ENCODE results near the gene HYI.
A peak's percentile ranks its signal among the peaks of the same experiment; 100 is the strongest.
"Not testable (repeated sequence)": the region's sequence is repeated elsewhere in the genome, so short reads cannot be mapped to it uniquely, and the experiment has no call there.

Gene HYI, protein sequence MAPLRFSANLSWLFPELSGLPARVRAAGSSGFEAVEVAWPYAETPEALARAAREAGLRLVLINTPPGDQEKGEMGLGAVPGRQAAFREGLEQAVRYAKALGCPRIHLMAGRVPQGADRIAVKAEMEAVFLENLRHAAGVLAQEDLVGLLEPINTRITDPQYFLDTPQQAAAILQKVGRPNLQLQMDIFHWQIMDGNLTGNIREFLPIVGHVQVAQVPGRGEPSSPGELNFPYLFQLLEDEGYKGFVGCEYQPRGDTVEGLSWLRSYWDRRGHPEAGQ

GRCh38 chr1:43453442-43454269, at the start of gene HYI:
TSS of gene HYI (minus strand) at chr1:43453931. CDS start at chr1:43453793, 138 bp downstream.
- DNase-seq (ENCODE audit: low spot score) = peak; percentile 88

- not testable (repeated sequence) for DNase-seq (ENCODE audit: low spot score)
These were observed 48.1 kb upstream of the HYI start for GRCh38 chr1:43501806-43502205.

- DNase-seq (ENCODE audit: low spot score) = no peak
These were observed 46.2 kb upstream of the HYI start for GRCh38 chr1:43499898-43500297.

GRCh38 chr1:43495204-43495603, 41.5 kb upstream of the HYI start:
- no peak for DNase-seq (ENCODE audit: low spot score)

DNA sequence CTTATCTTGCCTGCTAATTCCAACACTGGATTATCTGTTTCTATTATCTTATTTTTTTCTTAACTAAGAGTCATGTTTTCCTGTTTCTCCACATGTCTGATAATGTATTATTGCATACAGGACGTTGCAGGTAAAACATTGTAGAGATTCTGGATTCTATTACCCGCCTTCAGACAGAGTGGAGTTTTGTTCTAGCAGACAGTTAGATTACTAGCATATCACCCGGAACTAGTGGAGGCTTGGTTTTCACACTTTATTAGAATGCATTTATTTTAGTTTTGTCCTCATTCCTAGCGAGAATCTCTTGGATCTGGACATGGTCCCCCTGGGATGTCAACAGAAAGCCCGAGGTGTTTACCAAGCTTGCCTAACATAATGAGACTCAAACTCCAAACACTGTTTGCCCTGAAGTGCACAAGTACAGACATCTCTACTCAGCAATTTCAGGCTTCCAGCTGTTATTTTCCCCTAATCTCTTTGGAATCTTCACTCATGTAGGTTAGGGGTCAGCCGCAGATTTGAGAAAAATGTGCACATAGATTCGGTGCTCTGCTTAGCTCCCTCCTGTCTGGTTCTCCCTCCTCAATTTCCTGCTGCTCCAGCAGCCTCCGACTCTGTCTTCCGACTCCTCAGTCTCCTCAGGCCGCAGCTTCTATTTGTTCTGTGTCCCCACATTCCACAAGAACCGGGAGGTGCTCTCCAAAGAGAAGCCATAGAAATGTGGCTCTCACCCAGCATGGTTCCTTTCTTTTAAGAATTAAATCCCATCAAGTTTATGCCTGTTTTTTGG, 40.1 kb upstream of the HYI start:
- no peak for DNase-seq (ENCODE audit: low spot score)

DNA sequence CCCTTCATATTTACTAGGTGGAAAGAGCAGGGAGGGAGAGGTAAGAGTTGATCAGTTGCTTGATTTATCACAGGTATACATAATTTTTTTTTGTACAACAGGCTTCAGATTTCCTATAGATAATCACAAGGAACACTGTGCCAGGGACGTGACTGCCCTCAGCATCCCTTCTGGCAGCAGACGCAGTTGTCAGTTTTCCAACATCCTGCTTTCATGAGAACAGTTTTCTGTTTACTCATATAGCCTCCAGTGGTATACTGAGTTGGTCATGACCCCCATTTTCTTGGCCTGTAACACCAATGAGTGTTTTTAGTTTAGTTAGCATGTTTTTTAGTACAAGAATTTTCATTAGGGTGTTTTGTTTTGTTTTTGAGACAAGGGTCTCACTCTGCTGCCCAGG, 39.1 kb upstream of the HYI start:
- DNase-seq (ENCODE audit: low spot score) = no peak

GRCh38 chr1:43491061-43491460, 37.3 kb upstream of the HYI start:
- no peak for DNase-seq (ENCODE audit: low spot score)

- no peak for DNase-seq (ENCODE audit: low spot score)
These were observed 34.4 kb upstream of the HYI start for GRCh38 chr1:43488165-43488564.

GRCh38 chr1:43484367-43484766, 30.6 kb upstream of the HYI start:
- DNase-seq (ENCODE audit: low spot score) = no peak

DNA sequence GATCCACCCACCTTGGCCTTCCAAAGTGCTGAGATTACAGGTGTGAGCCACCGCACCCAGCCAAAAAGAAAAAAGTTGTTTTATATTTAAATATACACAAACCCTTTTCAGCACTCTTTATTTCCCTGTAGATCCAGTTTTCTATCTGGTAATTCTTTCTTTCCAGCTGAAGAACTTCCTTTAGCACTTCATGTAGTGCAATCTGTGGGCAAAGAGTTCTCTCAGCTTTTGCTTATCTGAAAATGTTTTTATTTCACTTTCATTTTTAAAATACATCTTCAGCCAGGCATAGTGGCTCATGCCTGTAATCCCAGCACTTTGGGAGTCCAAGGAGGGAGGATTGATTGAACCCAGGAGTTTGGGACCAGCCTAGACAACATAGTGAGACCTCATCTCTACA, 28.5 kb upstream of the HYI start:
- DNase-seq (ENCODE audit: low spot score) = no peak

GRCh38 chr1:43481491-43481890, 27.8 kb upstream of the HYI start:
- no peak for DNase-seq (ENCODE audit: low spot score)

- DNase-seq (ENCODE audit: low spot score) = no peak
These were observed 25.7 kb upstream of the HYI start for GRCh38 chr1:43479414-43479813.

DNA sequence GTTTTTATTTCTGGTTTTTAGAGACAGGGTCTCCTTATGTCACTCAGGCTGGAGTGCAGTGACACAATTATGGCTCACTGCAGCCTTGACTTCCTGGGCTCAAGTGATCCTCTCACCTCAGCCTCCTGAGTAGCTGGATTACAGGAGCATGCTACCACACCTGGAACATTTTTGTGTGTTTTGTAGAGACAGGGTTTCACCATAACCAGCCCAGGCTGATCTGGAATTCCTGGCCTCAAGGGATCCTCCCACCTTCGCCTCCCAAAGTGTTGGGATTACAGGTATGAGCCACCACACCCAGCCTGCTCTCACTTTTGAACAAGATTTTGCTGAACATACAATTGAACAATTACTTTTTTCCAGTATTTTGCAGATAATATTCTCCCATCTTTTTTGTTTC, 24.0 kb upstream of the HYI start:
- DNase-seq (ENCODE audit: low spot score) = no peak

GRCh38 chr1:43475611-43476401, 22.1 kb upstream of the HYI start:
- DNase-seq (ENCODE audit: low spot score) = peak; percentile 71

DNA sequence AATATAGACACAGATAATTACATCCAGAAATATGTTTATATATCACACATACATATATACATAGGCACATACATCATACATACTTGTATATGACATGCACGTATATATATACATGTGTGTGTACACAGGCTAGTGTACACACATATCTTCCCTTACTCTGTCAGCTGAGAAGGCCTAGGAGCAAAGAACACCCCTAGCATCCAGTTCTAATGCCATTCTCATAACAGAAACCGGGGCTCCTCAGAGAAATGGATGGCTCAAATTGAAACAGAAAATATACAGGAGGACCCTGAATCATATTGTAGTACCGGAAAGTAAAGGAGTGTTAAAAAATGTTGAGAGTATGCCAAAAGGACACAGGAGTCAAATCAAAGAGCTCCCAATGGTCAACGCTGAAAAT, 19.7 kb upstream of the HYI start:
- no peak for DNase-seq (ENCODE audit: low spot score)

DNA sequence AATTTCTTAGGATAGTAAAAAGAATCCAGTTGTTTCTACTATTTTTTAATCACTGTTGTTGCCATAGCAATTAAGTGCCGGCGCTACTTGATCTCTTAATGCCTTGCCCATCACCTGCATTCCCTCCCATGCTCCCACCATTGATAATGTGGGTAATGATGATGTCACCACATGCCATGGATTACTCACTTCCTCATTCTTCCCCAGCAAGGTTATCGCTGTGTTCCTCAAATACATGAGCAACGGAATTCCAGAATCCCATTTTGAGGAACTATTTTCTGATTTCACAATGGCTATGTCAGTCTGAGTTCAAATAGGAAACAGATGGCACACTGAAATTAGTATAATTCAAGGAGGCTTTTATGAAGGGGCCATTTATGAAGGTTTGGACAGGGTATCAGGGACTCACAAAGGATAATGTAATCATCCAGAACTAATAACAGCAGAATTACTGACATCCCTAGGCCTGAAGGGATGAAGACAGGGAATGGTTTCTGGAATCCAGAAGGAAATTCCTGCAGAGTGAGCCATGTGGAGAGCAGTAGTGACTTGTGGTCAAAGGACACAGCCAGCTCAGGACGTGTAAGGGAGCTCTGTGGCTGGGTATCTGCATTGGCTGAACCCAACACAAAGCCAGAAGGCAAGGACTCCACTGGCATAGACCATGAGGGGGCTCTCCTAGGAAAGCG, 18.9 kb upstream of the HYI start:
- peak; percentile 78 for DNase-seq (ENCODE audit: low spot score)

DNA sequence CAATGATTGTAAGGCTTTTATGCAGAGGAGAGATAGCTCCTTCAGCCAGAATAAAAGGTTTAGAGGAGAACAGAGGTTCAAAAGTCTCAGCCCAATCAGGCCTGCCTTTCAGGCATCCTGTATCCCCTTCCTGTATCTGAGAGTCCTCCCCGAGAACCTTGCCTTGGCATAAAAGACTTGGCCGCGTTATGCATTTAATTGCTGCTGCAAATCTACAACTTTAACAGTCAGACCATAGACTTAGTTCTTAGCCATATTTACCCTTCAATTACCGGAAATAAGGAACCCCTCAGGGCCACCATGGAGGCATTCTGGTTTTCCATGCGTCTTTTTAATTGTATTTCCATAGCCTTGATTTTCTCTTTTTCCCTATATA, 18.3 kb upstream of the HYI start:
- no peak for DNase-seq (ENCODE audit: low spot score)

DNA sequence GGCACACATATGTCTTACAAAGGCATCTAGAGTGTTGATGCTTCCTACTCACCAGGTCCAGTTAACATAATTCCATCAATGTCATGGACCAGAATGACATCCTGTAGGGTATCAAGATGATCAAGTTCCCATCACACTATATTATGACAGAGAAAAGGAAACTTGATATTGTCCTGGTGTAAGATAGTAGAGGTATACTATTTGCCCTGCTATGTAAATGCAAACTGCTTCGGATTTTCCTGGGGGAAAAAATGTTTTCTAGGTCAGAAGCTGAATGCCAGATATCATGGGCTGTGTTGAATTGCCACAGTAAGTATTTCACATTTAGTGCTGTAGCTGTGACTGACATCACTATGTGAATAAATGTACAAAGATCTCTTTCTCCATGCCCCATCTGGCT, 16.2 kb upstream of the HYI start:
- DNase-seq (ENCODE audit: low spot score) = no peak

- no peak for DNase-seq (ENCODE audit: low spot score)
These were observed 14.7 kb upstream of the HYI start for GRCh38 chr1:43468414-43468813.

GRCh38 chr1:43466403-43466802, 12.7 kb upstream of the HYI start:
- DNase-seq (ENCODE audit: low spot score) = no peak

DNA sequence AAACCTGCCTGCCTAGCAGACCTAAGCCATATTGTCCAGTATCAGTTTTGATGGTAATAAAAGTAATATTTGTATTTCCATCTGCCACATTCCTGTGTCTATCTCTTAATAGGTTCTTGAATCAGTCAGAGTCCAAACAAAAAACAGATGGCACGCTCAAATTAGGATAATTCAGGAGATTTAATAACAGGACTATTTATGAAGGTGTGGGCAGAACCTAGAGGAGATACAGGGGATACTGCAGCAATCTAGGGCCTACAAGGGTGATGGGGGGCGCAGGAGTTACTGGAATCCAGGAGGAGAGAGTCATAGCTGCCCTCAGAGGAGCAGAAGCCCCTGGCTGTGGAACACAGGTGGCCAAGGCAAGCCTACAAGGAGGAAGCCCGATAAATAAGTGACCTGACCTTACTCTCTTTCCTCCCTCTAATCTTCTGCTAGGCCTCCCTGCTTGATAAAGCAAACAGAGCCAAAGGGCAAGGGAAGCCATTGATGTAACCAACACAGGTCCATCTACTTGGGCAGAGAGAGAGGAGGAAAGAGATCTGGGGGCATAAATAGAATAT, 11.9 kb upstream of the HYI start:
- no peak for DNase-seq (ENCODE audit: low spot score)
